Mesendoderm (in vitro differentiated cells): Measurements from ENCODE around the gene UBR1.
"Not testable (repeated sequence)": the region's sequence is repeated elsewhere in the genome, so short reads cannot be mapped to it uniquely, and the experiment has no call there.

Source experiments
- DNase-seq: peaks from one replicate; pipeline ENCODE4 v3.0.0; 2013
- H2AK5ac ChIP-seq: 2 replicates; pipeline ENCODE4 v1.6.1; 2013; ENCODE audit warnings: low read length, inconsistent platforms
- H2BK120ac ChIP-seq: 2 replicates; pipeline ENCODE4 v1.6.1; 2013; ENCODE audit warnings: low read depth, mild to moderate bottlenecking, low read length, moderate library complexity, mixed read lengths
- H2BK15ac ChIP-seq: replicated peaks from 2 replicates; pipeline ENCODE4 v1.6.1; 2013; ENCODE audit warnings: low read depth, mild to moderate bottlenecking, moderate library complexity
- H2BK5ac ChIP-seq: 2 replicates; pipeline ENCODE4 v1.6.1; 2013; ENCODE audit warnings: low read length, inconsistent platforms
- H3K18ac ChIP-seq: 2 replicates; pipeline ENCODE4 v1.6.1; 2013; ENCODE audit warnings: mild to moderate bottlenecking, low read length, mixed read lengths
- H3K23ac ChIP-seq: one replicate; pipeline ENCODE4 v1.6.1; 2013; ENCODE audit warnings: low read length
- H3K27ac ChIP-seq: 2 replicates; pipeline ENCODE4 v1.5.1; 2013; ENCODE audit warnings: low read depth, mild to moderate bottlenecking, inconsistent platforms, low read length, moderate library complexity
- H3K27me3 ChIP-seq: 2 replicates; pipeline ENCODE4 v1.6.1; 2013; ENCODE audit warnings: low read length, control low read depth, mild to moderate bottlenecking, inconsistent platforms; ENCODE audit not compliant: insufficient read depth, poor library complexity
- H3K36me3 ChIP-seq: 2 replicates; pipeline ENCODE4 v1.6.1; 2013; ENCODE audit warnings: low read length, inconsistent platforms; ENCODE audit not compliant: control insufficient read depth, insufficient read depth
- H3K4ac ChIP-seq: one replicate; pipeline ENCODE4 v1.6.1; 2013; ENCODE audit warnings: low read depth, mild to moderate bottlenecking, low read length, moderate library complexity
- H3K4me1 ChIP-seq: 2 replicates; pipeline ENCODE4 v1.6.1; 2013; ENCODE audit warnings: low read depth, low read length, inconsistent platforms; ENCODE audit not compliant: control insufficient read depth
- H3K4me2 ChIP-seq: 2 replicates; pipeline ENCODE4 v1.6.1; 2013; ENCODE audit warnings: low read length
- H3K4me3 ChIP-seq: 2 replicates; pipeline ENCODE4 v1.5.1; 2013; ENCODE audit warnings: mild to moderate bottlenecking, low read length
- H3K56ac ChIP-seq: one replicate; pipeline ENCODE4 v1.6.1; 2013; ENCODE audit warnings: low read length
- H3K79me1 ChIP-seq: 2 replicates; pipeline ENCODE4 v1.6.1; 2013; ENCODE audit warnings: low read length, inconsistent platforms
- H3K79me2 ChIP-seq: 2 replicates; pipeline ENCODE4 v1.6.1; 2013; ENCODE audit warnings: mild to moderate bottlenecking, low read length; ENCODE audit not compliant: control insufficient read depth, insufficient read depth
- H3K9ac ChIP-seq: 2 replicates; pipeline ENCODE4 v1.6.1; 2013; ENCODE audit warnings: low read length, inconsistent platforms
- H4K5ac ChIP-seq: one replicate; pipeline ENCODE4 v1.6.1; 2013; ENCODE audit warnings: low read length
- H4K8ac ChIP-seq: one replicate; pipeline ENCODE4 v1.6.1; 2013; ENCODE audit warnings: low read depth, mild to moderate bottlenecking, control low read depth, low read length, moderate library complexity
- WGBS: extraction: QIAGEN DNeasy Blood & Tissue Kit; methylation state at CpG from one replicate; pipeline ENCODE4 v1.1.7; 2013; ENCODE audit warnings: low lambda C conversion rate, missing lambda C conversion rate; ENCODE audit not compliant: insufficient coverage; ENCODE audit errors: extremely low coverage; 5-methylcytosine and 5-hydroxymethylcytosine counted together

Gene UBR1

DNA sequence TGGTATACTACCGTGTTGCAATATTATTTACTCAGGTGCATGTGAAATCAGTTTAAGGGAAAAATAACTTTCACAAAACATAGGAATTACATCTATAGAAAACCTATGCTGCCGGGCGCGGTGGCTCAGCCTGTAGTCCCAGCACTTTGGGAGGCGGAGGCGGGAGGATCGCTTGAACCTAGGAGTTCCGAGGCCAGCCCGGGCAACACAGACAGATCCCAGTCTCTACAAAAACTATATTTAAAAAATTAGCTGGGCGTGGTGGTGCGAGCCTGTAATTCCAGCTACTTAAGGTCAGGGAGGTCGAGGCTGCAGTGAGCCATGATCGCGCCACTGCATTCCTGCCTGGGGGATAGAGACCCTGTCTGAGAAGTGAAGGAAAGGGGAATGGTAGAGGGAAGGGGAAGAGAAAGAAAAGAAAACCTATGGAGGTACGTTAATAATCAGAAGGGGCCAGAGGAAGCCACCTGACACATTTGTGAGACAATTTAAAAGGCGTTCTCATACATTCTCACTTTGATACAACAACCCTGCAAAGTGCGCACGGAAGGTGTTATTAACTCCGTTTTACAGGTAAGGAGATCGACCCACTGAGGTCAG, 27.1 kb upstream of the UBR1 start:
- Histone ChIP-seq H3K4me1 (no peaks in the 10 kb centered on the region), H3K27ac (no peak overlapping the region), H3K23ac (no peak overlapping the region), H3K56ac (peak overlapping the region; percentile 85), H2BK15ac (no peak overlapping the region), H3K36me3 (no peaks in the 10 kb centered on the region), H3K4me2 (peak overlapping the region; percentile 44), H4K5ac (no peak overlapping the region), H3K4ac (no peak overlapping the region), H2BK120ac (no peak overlapping the region), H3K18ac (no peak overlapping the region), H4K8ac (no peak overlapping the region), H2AK5ac (no peak overlapping the region), H3K27me3 (peaks cover 5% of the 10 kb centered on the region), H3K9ac (peak overlapping the region; percentile 62), H2BK5ac (no peak overlapping the region), H3K79me1 (no peaks in the 10 kb centered on the region), H3K79me2 (no peaks in the 10 kb centered on the region), H3K4me3 (peak overlapping the region; percentile 13)
- no peak for DNase-seq
- no CpG with 5 or more reads among the region's 20 CpGs for WGBS

DNA sequence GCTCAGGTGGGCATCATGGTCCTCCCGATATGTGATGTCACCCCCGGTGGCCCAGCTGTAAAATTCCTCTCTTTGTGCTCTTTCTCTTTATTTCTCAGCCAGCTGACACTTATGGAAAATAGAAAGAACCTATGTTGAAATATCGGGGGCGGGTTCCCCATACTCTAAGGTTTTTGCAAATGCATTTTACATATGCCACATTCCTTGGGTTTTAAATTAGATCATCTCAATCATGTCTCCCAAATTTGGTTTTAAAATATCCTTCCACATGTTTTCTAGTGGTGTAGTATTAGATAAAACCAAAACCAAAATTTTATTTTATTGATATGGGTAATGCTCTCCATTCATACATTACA, 23.1 kb upstream of the UBR1 start:
- H3K4me2 ChIP-seq: no peak overlapping the region
- no peak overlapping the region for H3K18ac ChIP-seq
- no peak overlapping the region for H4K5ac ChIP-seq
- H2AK5ac ChIP-seq: no peak overlapping the region
- no peak overlapping the region for H4K8ac ChIP-seq
- no CpG with 5 or more reads among the region's 4 CpGs for WGBS
- H3K27ac ChIP-seq: no peak overlapping the region
- no peaks in the 10 kb centered on the region for H3K27me3 ChIP-seq
- H2BK15ac ChIP-seq: no peak overlapping the region
- H3K4me3 ChIP-seq: no peak overlapping the region
- H3K4me1 ChIP-seq: no peaks in the 10 kb centered on the region
- no peak for DNase-seq
- no peaks in the 10 kb centered on the region for H3K36me3 ChIP-seq
- no peak overlapping the region for H2BK120ac ChIP-seq
- H3K79me2 ChIP-seq: no peaks in the 10 kb centered on the region
- H3K79me1 ChIP-seq: no peaks in the 10 kb centered on the region
- H3K23ac ChIP-seq: no peak overlapping the region
- H3K4ac ChIP-seq: no peak overlapping the region
- no peak overlapping the region for H2BK5ac ChIP-seq
- no peak overlapping the region for H3K56ac ChIP-seq
- no peak overlapping the region for H3K9ac ChIP-seq

DNA sequence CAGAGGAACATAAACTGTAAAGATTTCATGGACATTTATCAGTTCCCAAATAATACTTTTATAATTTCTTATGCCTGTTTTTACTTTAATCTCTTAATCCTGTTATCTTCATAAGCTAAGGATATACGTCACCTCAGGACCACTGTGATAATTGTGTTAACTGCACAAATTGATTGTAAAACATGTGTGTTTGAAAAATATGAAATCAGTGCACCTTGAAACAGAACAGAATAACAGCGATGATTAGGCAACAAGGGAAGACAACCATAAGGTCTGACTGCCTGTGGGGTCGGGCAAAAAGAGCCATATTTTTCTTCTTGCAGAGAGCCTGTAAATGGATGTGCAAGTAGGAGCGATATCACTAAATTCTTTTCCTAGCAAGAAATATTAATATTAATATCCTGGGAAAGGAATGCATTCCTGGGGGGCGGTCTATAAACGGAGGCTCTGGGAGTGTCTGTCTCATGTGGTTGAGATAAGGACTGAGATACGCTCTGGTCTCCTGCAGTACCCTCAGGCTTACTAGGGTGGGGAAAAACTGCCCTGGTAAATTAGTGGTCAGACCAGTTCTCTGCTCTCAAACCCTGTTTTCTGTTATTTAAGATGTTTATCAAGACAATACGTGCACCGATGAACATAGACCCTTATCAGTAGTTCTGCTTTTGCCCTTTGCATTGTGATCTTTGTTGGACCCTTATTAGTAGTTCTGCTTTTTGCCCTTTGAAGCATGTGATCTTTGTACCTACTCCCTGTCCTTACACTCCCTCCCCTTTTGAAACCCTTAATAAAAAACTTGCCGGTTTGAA, 22.5 kb upstream of the UBR1 start:
- not testable (repeated sequence) for H2BK5ac ChIP-seq, H3K27me3 ChIP-seq, H3K4ac ChIP-seq, H3K4me1 ChIP-seq, H3K36me3 ChIP-seq, H3K4me3 ChIP-seq, H3K56ac ChIP-seq, H3K4me2 ChIP-seq, H3K23ac ChIP-seq, H2BK120ac ChIP-seq, H3K79me1 ChIP-seq, H3K9ac ChIP-seq, H3K18ac ChIP-seq, DNase-seq, H3K27ac ChIP-seq, H4K5ac ChIP-seq, H2BK15ac ChIP-seq, H3K79me2 ChIP-seq, H2AK5ac ChIP-seq, H4K8ac ChIP-seq
- no CpG with 5 or more reads among the region's 10 CpGs for WGBS

DNA sequence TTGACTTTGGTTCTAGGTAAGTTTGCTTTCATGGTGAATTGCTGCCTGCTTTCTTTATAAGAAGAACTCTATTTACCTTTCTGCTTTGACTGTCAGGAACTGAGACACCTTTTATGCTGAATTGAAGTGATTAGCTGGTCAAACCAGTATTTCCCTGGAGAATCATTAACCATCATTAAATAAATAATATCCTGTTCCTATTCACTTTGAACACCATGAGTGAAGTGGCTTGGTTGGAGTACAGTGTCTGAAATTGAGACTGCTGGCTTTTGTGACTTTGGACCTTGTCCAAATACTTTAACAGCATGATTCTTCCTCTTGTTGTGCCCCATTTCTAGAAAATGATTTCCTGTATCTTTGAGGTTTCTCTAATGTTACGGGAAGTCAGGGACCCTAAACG, 21.9 kb upstream of the UBR1 start:
- Histone ChIP-seq H3K27me3 (no peaks in the 10 kb centered on the region), H2BK15ac (no peak overlapping the region), H3K4me3 (no peak overlapping the region), H3K9ac (no peak overlapping the region), H3K79me2 (no peaks in the 10 kb centered on the region), H3K79me1 (no peaks in the 10 kb centered on the region), H3K56ac (no peak overlapping the region), H2AK5ac (no peak overlapping the region), H3K18ac (no peak overlapping the region), H4K8ac (no peak overlapping the region), H3K23ac (no peak overlapping the region), H3K4me2 (no peak overlapping the region), H4K5ac (no peak overlapping the region), H3K4me1 (no peaks in the 10 kb centered on the region), H3K27ac (no peak overlapping the region), H3K4ac (no peak overlapping the region), H3K36me3 (no peaks in the 10 kb centered on the region), H2BK5ac (no peak overlapping the region), H2BK120ac (no peak overlapping the region)
- WGBS: no CpG with 5 or more reads among the region's 2 CpGs
- DNase-seq: no peak

DNA sequence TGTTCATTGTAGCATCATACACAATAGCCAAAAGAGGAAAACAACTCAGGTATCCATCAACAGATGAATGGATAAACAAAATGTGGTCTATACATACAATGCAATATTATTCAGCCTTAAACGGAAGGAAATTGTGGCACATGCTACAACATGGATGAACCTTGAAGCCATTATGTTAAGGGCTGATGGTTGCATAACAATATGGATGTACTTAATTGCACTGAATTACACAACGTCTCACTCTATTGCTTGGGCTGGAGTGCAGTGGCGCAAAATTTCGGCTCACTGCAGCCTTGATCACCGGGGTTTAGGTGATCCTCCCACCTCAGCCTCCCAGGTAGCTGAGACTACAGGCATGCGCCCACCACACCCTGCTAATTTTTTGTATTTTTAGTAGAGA, 20.5 kb upstream of the UBR1 start:
- no peak overlapping the region for H3K4ac ChIP-seq
- no peak overlapping the region for H3K56ac ChIP-seq
- H3K27me3 ChIP-seq: no peaks in the 10 kb centered on the region
- H3K4me2 ChIP-seq: no peak overlapping the region
- DNase-seq: no peak
- no peak overlapping the region for H3K18ac ChIP-seq
- no peaks in the 10 kb centered on the region for H3K79me1 ChIP-seq
- H3K27ac ChIP-seq: no peak overlapping the region
- H3K36me3 ChIP-seq: no peaks in the 10 kb centered on the region
- no peak overlapping the region for H3K9ac ChIP-seq
- H3K79me2 ChIP-seq: no peaks in the 10 kb centered on the region
- no peak overlapping the region for H4K8ac ChIP-seq
- H3K4me3 ChIP-seq: no peak overlapping the region
- H2BK120ac ChIP-seq: no peak overlapping the region
- H2BK5ac ChIP-seq: no peak overlapping the region
- no peak overlapping the region for H4K5ac ChIP-seq
- no peak overlapping the region for H2BK15ac ChIP-seq
- H3K23ac ChIP-seq: no peak overlapping the region
- H3K4me1 ChIP-seq: no peaks in the 10 kb centered on the region
- no peak overlapping the region for H2AK5ac ChIP-seq
- WGBS: no CpG with 5 or more reads among the region's 6 CpGs
